NCI-H2081 treated with DMSO at 0.1 percent for 48 hours (cell line): ENCODE data around the gene ENTREP1.
"Not testable (repeated sequence)": the region's sequence is repeated elsewhere in the genome, so short reads cannot be mapped to it uniquely, and the experiment has no call there.

Source experiments
- DNase-seq: peaks from one replicate; lab custom pipeline; 2025; lab: John Stamatoyannopoulos, UW

Gene ENTREP1

DNA sequence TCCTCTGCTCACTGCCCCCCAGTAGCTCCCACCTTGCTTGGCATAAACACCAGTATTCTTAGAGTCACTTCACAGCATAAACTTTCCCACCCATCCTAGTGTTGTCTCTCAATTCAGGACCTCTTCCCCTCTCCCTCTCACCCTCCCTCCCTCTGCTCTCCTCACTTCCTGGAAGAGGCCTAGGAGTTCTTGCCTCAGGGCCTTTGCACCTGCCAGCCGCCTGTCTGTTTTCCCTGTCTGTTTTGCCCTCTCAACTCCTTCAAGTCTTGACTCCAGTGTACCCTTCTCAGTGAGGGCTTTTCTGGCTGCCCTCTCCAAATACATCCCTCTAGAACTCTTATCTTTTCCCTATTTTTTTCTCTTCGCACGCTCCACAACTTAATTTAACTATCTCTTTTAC lies 86.2 kb downstream of the ENTREP1 start:
- no peak for DNase-seq

DNA sequence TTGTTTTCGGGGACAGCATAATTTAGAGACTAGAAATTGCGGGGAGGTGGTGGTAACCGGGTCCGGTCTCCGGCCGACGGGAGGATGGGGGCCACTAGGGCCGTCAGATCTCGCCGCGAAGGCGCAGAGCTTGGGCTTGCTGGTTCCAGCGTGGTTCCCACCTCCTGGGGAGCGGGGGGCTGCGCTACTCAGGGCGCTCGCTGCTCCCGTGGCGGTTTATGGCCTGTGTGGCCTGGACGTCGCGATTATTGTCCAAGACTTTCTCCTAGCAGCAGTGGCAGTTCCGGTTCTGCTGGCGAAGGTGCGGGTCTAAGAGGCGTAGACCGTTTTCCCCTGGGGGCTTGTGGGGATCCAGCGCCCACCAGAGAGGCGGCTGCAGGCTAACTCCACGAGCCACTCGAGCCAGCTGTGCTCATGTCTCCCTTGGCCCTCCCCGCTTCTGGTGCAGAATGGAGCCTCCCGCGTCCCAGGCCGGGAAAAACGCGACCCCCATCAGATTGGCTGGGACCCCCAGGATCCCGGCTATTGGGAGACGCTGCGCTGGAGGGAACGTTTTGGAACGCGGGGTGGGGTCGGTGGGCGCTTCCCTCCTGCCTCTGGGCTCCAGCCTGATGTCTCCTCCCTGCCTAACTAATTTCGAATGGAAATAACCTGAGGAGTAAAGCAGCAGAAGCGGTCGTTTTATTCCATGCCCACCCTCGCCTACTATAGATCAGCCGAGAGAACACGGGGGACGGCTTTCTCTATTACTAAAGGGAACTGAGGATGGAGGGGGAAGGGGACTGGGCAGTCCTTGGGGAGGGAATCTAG lies 87.1 kb downstream of the ENTREP1 start:
- no peak for DNase-seq

DNA sequence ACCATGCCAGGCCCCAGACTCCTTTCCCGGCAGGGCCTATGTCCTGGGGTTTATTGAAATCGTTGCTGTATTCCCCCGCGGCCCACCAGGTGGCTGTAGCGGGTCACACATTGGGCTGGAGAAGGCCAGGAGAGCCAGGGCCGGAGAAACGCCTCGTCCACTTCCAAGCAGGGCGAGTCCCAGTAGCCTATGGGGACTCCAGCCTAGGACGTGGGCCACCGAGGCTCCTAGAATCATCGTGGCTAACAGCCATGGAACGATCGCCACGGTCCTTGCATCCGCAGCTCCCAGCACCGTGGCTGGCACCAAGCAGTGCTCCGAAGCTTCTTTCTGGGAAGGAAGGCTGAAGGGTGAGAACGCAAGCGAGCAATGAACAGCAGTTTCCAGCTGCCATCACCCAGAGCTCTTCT lies 87.7 kb downstream of the ENTREP1 start:
- DNase-seq = no peak

DNA sequence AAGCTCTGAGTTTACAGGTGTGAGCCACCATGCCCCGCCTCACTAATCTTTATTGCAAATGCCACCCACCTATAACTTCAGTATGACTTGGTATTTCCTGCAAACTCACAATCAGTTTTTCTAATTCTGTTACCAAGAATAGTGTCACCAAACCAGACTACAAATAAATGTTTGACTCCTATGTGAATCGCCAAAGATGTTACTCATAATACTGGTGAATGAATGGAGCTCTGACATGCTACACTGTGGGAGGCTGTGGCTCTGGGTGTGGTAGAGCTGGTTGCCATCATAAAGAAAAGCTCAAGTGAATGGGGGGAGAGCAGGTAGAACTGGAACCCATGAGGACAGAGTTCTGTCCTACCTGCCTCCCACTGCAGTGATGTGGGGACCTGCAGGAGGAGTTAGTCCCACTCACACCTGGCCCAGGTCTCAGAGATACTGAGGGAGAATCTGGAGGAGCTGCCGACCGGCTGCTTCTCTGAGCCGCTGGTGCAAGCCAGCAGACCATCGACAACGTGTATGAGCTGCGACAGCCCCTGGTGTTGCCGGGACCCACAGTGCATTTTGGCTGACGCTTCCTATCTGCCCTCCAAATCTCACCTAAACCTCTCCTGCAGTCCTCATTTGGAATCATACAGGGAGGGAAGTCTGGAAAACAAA lies 95.7 kb downstream of the ENTREP1 start:
- DNase-seq = no peak

DNA sequence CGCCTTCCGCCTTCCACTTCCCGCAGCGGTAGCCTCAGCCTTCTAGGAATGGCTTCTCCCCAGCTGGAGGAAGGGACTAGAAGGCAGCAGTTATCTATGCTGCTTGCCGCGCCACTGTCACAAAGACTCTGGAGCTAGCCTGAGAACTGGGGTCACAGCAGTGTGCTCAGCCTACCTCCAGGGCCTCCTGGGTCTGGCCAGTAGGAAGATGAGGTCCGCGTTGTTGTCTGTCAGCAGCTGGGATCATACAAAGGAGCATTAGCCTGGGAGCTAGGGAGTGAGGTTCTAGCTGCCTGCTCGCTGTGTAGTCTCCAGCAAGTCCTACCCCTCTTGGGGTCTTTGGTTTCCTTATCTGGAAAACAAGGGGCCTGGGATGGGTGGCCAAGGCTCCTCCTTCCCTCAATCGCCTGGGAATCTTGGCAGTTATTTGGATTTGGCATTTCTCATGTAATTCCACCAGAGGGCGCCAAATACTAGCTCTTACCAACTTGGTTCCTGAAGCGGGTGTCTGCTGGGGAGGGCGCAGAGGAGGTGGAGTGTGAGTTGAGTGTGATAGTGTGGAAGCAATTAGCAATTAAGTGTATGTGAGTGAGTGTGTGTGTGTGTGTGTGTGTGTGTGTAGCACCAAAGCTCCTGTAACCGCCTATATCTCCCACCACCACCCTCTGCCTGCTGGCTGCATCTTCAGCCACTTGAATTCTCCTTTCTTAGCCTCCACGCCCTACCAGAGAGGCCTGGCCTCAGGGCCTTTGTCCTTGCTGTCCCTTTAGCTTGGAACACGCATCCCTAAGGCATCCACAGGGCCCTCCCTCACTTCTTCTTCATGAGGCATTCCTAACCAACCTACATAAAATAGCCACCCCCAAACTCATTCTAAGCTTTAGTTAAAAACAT lies 97.1 kb downstream of the ENTREP1 start:
- peak; percentile 14 for DNase-seq

DNA sequence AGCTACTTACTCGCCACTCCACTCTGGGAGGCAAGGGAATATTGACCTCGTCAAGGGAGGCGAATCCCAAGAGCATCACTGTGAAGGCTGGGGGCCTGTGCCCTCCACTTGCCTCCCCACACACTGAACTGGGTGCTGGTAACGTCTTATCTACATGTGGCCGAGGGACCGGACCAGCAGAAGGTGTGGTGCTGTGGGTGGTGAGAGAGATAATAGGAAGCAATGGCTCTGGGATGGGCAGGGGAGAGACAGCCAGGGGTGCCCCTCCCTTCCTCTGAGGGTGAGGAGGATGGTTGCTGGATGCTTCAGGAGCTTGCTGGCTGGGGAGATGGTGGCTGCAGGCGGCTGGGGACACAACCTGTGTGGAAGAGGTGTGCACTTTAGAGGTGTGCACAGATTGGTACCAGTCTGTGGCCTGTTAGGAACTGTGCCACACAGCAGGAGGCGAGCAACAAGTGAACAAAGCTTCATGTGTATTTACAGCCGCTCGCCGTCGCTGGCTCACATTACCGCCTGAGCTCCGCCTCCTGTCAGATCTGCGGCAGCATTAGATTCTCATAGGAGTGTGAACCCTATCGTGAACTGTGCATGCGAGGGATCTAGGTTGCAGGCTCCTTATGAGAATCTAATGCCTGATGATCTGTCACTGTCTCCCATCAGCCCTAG lies 100.3 kb downstream of the ENTREP1 start:
- no peak for DNase-seq

DNA sequence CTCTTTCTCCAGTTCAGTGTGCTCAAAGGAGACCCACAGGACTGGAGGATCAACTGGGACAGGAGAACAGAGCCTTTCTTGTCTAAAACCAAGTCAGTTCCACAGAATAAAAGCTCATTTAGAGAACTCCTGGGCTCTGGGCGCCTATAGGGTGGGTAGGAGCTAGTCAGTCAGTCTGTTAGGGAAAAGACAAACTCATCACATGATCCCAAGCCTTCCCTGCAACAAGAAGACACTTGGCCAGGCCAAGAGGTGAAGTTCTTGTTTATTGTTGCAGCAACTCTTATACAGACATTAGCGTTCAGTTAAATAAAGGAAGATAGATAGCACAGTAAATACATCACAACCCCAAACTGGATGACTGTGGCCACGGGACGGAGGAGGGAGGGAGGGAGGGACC lies 102.3 kb downstream of the ENTREP1 start:
- no peak for DNase-seq

DNA sequence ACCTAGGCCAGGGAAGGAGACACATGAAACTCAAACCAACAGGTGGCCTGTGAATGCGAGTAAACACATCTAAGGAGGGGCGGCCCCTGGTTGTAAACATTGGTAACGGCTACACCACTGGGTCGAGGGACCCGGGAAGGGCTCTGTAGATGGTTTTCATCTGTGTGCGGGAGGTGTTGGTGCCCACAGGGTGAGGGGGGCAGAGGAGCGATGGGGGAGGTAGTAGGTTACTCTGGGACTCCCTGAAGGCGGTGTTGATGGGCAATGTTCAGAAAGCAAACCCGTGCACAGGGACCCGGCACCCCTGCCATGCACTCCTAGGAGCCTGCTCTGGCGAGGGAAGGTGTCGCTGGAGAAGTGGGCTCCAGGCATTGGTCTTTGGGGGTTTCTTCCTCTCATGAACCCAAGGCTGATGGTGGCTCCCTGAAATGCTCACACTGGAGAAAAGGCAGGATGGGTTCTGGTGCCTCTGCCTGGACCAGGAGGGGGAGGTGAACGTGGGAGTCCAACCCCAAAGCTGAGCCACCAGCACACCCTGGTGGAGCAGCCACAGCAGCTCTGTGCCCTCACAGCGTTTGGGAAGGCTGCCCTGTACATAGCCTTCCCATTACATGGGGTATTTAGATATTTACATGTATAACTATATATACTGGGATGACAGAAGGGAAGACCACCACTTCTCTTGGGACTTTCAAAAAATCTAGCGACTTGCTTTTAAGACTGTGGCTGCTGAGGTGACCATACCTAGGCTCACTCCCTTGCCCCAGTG lies 103.2 kb downstream of the ENTREP1 start:
- DNase-seq = no peak

DNA sequence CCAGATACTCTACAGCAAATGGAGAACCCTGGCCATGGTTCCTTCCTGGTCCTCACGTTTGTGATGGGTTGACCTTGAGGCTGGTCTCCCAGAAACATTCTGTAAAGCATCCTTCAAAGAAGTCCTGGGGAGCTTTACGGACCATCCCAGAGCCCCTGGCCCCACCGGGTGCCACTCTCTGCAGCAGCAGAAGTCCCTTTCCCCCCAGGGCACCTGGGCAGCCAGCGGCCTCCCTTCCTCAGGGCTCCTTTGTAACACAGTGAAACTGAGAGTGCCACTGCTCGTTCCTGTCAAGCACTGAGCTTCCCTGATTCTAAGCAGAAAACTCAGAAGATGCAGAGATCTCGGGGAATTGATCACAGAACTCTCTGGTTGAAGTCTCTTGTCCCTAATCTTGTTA lies 104.3 kb downstream of the ENTREP1 start:
- DNase-seq = no peak

DNA sequence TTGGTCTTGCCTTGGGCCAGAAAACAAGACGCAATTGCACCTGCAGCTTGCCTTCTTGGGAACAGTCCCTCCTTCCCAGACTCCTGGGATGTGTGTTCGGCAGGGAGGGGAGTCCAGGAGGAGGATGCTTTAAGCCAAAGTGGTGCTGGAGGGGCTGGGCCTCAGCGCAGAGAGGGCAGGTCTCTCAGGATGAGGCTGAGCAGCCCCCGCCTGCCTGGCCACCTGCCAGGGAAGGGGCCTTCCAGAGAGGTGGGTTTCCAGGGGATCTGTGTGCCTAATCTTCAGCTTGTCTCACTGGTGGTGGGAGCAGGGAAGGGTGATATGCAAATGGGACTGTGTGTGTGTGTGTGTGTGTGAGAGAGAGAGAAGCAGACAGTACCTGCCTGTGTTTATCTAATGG lies 105.2 kb downstream of the ENTREP1 start:
- DNase-seq = no peak

DNA sequence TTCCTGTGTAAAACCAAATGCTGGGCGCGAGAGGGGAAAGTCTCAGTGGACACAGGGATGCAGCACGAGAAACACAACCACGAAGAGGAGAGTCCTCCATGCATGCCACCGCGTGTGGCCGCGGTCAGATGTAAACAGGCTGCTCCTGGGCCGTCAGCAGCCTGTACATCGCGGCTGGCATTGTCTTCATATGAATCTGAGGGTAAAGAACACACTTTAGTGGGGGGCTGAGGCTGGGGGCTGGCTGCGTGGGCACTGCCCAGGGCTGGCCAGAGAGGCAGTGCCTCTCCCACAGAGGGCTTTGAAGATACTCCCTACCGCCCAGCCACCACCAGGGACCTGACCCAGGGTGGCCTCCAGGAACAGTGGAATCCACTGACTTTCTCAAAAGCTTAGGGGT lies 106.2 kb downstream of the ENTREP1 start:
- no peak for DNase-seq

DNA sequence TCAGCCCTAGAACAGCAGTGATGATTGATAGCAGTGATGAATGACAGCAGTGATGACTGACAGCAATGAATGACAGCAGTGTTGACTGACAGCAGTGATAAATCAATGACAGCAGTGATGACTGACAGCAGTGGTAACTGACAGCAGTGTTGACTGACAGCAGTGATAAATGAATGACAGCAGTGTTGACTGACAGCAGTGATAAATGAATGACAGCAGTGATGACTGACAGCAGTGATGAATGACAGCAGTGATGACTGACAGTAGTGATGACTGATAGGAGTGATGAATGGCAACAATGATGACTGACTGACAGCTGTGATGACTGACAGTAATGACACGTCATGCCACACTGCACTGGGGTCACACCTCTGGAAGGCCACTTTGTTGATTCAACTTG lies 106.8 kb downstream of the ENTREP1 start:
- DNase-seq = no peak

DNA sequence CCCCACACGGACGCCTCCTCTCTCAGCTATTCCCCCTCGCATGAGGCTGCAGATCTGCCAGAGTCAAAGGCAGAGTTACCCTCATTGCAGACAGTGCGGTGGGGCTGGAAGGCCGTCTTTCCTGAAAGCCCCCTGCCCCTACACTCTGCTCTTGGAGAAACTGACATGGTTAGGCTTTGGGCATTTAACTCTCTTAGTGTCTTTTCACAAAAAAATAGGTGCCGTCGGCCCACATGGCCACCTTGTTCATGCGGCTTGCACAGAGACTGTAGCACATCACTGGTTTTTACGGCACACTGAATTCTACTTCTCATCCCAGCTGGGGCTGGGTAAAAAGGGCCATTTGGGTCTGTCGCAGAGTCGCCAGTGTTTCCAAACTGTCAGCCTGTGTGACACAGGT lies 107.6 kb downstream of the ENTREP1 start:
- DNase-seq = no peak

DNA sequence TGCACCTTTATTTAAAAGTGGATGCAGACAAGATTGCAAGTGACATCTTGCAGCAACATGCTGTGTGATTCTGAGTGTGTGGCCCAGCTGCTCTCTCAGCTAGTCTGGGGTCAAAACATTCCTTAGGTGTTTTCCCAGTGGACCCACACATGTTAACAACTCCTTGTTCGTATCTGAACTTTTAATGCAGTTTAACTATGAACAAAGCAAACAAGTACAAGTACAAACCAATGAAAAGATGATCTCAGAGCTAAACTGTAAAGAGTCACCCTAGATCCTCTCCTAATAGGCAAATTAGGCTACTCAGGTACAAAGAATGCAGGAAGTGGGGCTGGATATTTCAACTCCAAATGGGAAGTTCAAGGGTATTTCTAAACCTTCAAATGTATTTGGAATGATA lies 108.4 kb downstream of the ENTREP1 start:
- no peak for DNase-seq

DNA sequence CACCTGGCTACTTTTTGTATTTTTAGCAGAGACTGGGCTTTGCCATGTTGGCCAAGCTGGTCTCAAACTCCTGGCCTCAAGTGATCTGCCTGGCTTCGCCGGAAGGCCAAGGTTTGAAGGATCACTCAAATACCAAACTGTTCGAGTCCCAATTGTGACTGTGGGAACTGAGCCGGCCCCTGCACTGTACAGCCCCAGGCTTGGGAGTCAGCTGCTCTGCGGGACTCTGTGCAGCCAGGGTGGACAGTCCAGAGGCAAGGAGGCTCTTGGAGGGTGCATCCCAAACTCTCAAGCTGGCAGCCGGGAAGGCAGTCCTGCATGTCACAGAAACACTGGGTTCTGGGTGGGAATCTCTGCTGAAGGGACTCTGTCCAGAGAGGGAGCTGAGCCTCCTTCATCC lies 109.0 kb downstream of the ENTREP1 start:
- no peak for DNase-seq

DNA sequence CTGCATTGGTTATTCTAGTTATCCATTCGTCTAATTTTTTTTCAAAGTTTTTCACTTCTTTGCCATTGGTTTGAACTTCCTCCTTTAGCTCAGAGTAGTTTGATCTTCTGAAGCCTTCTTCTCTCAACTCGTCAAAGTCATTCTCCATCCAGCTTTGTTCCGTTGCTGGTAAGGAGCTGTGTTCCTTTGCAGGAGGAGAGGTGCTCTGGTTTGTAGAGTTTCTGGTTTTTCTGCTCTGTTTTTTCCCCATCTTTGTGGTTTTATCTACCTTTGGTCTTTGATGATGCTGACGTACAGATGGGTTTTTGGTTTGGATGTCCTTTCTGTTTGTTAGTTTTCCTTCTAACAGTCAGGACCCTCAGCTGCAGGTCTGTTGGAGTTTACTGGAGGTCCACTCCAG lies 114.6 kb downstream of the ENTREP1 start:
- DNase-seq = not testable (repeated sequence)

DNA sequence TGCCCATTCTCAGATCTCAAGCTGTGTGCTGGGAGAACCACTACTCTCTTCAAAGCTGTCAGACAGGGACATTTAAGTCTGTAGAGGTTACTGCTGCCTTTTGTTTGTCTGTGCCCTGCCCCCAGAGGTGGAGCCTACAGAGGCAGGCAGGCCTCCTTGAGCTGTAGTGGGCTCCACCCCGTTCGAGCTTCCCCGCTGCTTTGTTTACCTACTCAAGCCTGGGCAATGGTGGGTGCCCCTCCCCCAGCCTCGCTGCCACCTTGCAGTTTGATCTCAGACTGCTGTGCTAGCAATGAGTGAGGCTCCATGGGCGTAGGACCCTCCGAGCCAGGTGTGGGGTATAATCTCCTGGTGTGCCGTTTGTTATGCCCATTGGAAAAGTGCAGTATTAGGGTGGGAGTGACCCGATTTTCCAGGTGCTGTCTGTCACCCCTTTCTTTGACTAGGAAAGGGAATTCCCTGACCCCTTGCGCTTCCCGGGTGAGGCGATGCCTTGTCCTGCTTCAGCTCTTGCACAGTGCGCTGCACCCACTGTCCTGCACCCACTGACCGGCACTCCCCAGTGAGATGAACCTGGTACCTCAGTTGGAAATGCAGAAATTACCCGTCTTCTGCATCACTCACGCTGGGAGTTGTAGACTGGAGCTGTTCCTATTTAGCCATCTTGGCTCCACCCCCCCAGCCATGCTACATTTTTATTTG lies 115.4 kb downstream of the ENTREP1 start:
- DNase-seq = not testable (repeated sequence)
